AG04449 (cell line): ENCODE measurements around the gene GRID1.

Experiments used
- CTCF ChIA-PET: fragments of 350-600 bp; formaldehyde crosslinking; extraction: SDS; loops from one replicate; lab custom pipeline; 2021; ENCODE audit warnings: antibody characterized with exemption; lab: Yijun Ruan, JAX
- POLR2A ChIA-PET: fragments of 400-600, 350-600 bp; formaldehyde crosslinking; extraction: SDS; loops from one replicate; lab custom pipeline; 2020; ENCODE audit warnings: antibody characterized with exemption, inconsistent platforms; lab: Yijun Ruan, JAX
- DNase-seq: peaks from one replicate; pipeline ENCODE4 v3.0.0-alpha.2; 2010; ENCODE audit warnings: low read depth, low spot score
- H3K4me3 ChIP-seq: 2 replicates; pipeline ENCODE4 v1.5.1; 2011; ENCODE audit warnings: low read depth, mild to moderate bottlenecking, control low read depth, low read length
- CTCF ChIP-seq: IDR thresholded peaks from one replicate; pipeline ENCODE4 v1.5.1; 2011; ENCODE audit warnings: mild to moderate bottlenecking, moderate library complexity, low read length, control low read depth, inconsistent platforms; ENCODE audit not compliant: insufficient read depth; ENCODE audit errors: missing control alignments

Gene GRID1

GRCh38 chr10:85610381-85611092 is 756.1 kb downstream of the GRID1 start:
- H3K4me3 ChIP-seq: no peak overlapping the region
- TF ChIP-seq CTCF: no peak
- no peak for DNase-seq
- ChIA-PET POLR2A (no interaction called here), CTCF (no interaction called here)

- POLR2A ChIA-PET: no interaction called here
- DNase-seq: no peak
- CTCF ChIA-PET: no interaction called here
- no peak for TF ChIP-seq CTCF
- no peak overlapping the region for H3K4me3 ChIP-seq
Observed at GRCh38 chr10:85609509-85609908, 757.1 kb downstream of the GRID1 start.

- CTCF ChIA-PET: no interaction called here
- H3K4me3 ChIP-seq: no peak overlapping the region
- TF ChIP-seq CTCF: no peak
- POLR2A ChIA-PET: no interaction called here
- no peak for DNase-seq
Observed at GRCh38 chr10:85608706-85609105, 757.9 kb downstream of the GRID1 start.

DNA sequence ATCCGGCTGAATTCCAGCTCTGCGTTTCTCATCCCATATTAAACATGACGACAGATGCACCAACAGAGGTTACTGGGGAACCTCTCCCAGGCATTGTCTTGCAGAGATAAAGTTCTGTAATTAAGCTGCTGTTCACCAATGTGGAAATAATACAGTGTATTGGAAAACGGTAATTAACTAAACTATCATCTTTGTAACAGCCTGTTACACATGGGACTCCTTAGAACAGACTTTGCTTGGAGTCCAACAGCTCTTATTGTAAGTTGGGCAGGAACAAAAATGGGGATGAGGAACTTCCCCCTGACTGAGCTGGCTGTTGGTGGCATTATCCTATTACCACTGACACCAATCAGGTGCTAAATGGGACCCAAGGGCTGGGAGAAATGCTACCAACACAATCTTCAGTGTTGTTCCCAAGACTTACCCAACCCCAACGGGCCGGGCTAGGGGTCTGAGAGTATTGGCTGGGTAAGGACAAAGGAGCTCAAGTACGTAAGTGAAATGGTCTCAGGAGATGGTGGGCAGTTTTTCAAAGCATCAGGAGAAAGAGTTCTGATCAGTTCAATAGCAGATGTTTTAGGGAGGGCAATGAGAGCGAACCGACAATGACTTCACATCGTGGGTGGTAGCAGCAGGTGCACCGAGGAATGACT is 759.4 kb downstream of the GRID1 start:
- DNase-seq: no peak
- POLR2A ChIA-PET: no interaction called here
- H3K4me3 ChIP-seq: no peak overlapping the region
- CTCF ChIA-PET: no interaction called here
- TF ChIP-seq CTCF: no peak

- POLR2A ChIA-PET: no interaction called here
- TF ChIP-seq CTCF: no peak
- H3K4me3 ChIP-seq: no peak overlapping the region
- CTCF ChIA-PET: no interaction called here
- DNase-seq: no peak
Observed at GRCh38 chr10:85606401-85606800, 760.2 kb downstream of the GRID1 start.

GRCh38 chr10:85604884-85605283 is 761.7 kb downstream of the GRID1 start:
- no peak for DNase-seq
- H3K4me3 ChIP-seq: no peak overlapping the region
- CTCF ChIA-PET: no interaction called here
- POLR2A ChIA-PET: no interaction called here
- TF ChIP-seq CTCF: no peak
